GM12873 (cell line): ENCODE data around the gene NRGN.

ENCODE experiments used
- CTCF ChIP-seq: IDR thresholded peaks from 2 replicates; pipeline ENCODE4 v1.5.1; 2012; ENCODE audit warnings: low read depth, mild to moderate bottlenecking, moderate library complexity, low read length, control low read depth; ENCODE audit not compliant: insufficient read depth; ENCODE audit errors: missing control alignments

Gene NRGN

GRCh38 chr11:124779568-124779967 is 39.8 kb downstream of the NRGN start:
- TF ChIP-seq CTCF: no peak

GRCh38 chr11:124783002-124783401 is 43.3 kb downstream of the NRGN start:
- TF ChIP-seq CTCF: no peak

GRCh38 chr11:124784051-124784450 is 44.3 kb downstream of the NRGN start:
- TF ChIP-seq CTCF: no peak

GRCh38 chr11:124788521-124788920 is 48.8 kb downstream of the NRGN start:
- TF ChIP-seq CTCF: no peak

GRCh38 chr11:124791626-124792341 is 52.0 kb downstream of the NRGN start:
- TF ChIP-seq CTCF: no peak

- peak; percentile 70 for TF ChIP-seq CTCF
These were observed 53.9 kb downstream of the NRGN start for GRCh38 chr11:124793466-124794278.

GRCh38 chr11:124796312-124796711 is 56.6 kb downstream of the NRGN start:
- no peak for TF ChIP-seq CTCF
